DND-41 (cell line): ENCODE measurements around the gene PLPPR4.
A peak's percentile ranks its signal among the peaks of the same experiment; 100 is the strongest.

ENCODE experiments used
- EZH2 ChIP-seq: IDR thresholded peaks from 3 replicates; pipeline ENCODE4 v1.6.1; 2012; ENCODE audit warnings: borderline replicate concordance, low read depth, mild to moderate bottlenecking, moderate library complexity, low read length, inconsistent platforms; ENCODE audit not compliant: severe bottlenecking
- TF ChIP-seq, protein P1 (sequence below): IDR thresholded peaks from 2 replicates; pipeline ENCODE4 v1.5.1; 2012; ENCODE audit warnings: borderline replicate concordance, low read length, moderate library complexity, mild to moderate bottlenecking; ENCODE audit not compliant: poor library complexity, severe bottlenecking; ENCODE audit errors: extremely low read depth

DNA sequence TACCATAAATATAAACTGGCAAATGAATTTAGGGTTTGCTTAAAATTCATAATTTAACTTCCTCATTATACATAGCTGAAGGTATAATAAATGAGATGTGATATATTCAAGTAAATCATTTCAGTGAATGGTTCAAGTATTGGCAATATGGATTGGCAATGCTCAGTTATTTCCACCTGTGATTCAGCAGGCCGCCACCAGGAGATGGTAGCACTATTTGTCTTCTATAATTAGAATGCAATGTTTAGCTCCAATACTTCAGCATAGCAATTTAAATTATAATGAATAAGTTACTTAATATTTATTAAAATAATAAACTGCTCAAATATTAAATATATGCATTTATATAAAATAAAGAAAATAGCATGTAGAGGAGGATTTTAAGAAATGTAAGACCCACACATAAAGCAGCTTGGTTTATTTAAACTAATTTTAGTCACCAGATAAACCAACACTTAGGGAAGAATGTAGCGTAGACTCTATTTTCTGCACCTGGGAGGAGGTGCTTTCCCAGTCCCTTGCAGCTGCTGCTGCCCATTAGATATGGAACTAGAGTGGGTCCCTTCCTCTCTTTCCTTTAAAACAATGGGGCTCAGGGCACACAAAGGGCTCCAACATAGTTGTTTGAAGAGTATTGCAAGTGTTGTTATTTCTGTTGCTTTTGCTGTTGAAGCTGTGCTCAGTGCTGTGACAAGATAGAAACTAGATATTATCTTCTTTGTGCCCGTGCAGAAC, 62.1 kb downstream of the PLPPR4 start:
- TF ChIP-seq, protein P1, sequence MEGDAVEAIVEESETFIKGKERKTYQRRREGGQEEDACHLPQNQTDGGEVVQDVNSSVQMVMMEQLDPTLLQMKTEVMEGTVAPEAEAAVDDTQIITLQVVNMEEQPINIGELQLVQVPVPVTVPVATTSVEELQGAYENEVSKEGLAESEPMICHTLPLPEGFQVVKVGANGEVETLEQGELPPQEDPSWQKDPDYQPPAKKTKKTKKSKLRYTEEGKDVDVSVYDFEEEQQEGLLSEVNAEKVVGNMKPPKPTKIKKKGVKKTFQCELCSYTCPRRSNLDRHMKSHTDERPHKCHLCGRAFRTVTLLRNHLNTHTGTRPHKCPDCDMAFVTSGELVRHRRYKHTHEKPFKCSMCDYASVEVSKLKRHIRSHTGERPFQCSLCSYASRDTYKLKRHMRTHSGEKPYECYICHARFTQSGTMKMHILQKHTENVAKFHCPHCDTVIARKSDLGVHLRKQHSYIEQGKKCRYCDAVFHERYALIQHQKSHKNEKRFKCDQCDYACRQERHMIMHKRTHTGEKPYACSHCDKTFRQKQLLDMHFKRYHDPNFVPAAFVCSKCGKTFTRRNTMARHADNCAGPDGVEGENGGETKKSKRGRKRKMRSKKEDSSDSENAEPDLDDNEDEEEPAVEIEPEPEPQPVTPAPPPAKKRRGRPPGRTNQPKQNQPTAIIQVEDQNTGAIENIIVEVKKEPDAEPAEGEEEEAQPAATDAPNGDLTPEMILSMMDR, result peak; percentile 24
- TF ChIP-seq EZH2, result no peak
